ENCODE measurements around the gene DDX27.
A peak's percentile ranks its signal among the peaks of the same experiment; 100 is the strongest.
"Not testable (repeated sequence)": the region's sequence is repeated elsewhere in the genome, so short reads cannot be mapped to it uniquely, and the experiment has no call there.

Gene DDX27

DNA sequence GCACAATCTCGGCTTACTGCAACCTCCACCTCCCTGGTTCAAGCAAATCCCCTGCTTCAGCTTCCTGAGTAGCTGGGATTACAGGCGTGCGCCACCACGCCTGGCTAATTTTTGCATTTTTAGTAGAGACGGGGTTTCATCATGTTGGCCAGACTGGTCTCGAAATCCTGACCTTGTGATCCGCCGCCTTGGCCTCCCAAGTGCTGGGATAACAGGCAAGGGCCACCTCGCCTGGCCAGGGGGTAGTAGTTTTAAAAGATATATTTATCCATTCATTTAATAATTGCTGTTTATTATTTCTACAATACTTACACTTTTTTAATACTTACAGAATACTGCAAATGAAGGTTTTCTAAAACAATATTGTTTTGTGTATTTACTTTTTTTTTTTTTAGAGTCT is 15.5 kb upstream of the DDX27 start:
- DNase-seq, result no peak

DNA sequence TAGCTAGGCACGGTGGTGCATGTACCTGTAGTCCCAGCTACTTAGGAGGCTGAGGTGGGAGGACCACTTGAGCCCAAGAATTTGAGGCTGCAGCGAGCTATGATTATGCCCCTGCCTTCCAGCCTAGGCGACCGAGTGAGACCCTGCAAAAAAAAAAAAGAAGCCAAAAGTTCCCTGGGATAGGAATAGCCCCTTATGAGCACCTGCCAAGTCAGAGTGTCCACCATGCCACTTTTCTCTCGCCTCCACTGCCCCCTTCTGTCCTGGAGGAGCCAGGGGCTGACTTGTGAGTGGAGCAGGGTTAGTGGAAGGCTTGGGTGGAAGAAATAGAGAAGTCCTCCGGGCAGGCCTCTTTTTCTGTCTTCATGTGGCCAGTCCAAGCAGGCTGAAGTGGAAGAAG is 12.1 kb upstream of the DDX27 start:
- DNase-seq, result no peak

DNA sequence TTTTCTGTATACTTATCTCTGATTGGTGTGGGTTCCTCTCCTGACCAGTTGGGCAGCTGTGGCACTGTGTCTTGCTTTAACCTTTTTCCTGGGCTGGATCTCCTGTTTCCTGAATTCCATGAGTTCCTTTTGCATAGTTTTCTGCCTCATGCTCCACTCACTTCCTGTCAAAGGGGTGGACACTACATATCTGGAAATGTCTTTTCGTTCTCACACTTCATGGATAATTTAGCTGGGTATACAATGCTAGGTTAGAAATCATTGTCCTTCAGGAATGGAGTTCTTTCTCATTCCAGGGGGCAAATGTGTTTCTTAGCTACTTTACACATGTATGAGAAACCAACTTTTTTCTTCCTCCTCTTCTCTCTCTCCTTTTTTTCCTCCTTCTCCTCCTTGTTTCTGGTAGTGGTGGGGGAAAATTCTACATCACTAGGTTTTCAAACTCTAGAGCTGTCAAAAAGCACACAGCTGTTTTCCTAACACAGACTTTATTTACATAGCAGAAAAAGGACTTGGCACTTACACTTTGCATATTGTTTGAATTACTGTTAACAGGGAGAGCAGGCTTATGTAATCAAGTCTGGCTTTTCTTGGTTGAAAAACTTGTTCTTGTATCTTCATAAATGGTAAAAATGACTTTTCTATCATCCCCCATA is 9.0 kb upstream of the DDX27 start:
- DNase-seq, result no peak

DNA sequence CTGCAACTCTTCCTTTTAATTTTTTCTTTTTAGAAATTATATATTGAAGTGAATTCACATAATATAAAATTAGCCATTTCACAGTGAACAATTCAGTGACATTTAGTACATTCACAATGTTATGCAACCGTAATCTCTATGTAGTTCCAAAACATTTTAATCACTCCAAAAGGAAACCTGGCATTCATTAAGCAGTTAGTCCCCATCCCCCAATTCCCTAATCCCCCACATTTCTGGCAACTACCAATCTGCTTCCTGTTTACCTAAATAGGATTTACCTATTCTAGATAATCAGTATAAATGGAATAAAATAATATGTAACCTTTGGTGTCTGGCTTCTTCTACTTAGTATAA is 8.5 kb upstream of the DDX27 start:
- DNase-seq, result no peak

DNA sequence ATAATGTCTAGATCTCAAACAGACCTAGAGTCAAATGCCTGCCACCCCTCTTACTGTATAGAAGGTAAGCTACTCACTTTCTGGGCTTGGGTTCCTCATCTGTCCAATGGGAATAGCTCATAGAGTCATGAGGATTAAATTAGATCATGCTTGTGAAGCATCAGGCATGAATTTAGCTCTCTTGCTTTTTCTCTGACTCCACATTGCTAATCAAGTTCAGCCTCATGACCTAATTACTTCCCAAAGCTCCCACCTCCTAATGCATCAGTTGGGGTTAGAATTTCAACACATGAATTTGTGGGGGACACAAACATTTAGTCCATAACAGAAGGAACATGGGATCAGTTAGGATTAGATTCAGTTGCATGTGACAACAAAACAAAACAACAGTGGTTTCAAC is 4.6 kb upstream of the DDX27 start:
- no peak for DNase-seq

DNA sequence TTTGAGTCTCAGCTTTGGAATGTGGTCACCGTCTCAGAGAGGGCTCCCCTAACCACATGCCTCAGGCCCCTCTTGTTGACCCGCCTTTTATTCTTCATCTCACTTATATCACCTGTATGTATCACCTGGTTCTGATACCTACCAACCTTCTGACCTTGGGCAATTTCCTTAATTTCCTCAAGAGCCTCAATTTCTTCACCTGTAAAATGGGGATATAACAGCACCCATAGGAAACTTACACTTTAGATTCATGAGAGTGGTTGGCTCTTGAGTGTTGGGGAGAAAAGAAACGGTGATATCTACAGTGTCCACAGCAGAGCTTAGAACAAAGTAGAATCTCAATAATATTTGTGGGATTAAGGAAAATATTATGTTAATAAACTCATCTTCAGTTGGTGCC is 4.0 kb upstream of the DDX27 start:
- DNase-seq, result no peak

DNA sequence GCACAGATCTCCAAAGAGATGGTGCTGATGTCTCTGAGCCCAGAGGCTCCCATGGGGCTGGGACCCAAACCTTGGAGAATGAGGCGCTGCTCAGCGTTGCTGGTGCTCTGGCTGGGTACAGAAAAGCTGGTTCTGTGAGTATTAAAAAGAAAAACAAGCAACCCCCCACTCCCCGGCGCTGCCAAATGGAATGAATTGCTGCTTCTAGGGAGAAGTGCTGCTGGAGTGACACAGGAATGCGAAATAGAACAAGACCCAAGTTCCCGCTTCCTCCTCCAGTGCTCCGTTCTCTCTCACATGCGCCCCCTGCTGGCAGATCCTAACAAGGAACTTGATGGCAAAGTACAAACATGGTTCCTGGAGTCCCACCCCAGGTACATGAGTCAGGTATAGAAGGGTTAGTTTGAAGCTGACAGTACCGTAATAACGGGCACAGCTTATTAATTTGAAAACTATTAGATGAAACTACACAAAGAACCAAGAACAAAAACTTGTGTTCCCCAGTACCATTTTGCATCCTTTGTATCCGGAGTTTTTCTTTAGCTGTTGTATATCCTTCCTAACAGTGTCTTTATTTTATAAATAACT is 2.1 kb upstream of the DDX27 start:
- peak; percentile 75 for DNase-seq

DNA sequence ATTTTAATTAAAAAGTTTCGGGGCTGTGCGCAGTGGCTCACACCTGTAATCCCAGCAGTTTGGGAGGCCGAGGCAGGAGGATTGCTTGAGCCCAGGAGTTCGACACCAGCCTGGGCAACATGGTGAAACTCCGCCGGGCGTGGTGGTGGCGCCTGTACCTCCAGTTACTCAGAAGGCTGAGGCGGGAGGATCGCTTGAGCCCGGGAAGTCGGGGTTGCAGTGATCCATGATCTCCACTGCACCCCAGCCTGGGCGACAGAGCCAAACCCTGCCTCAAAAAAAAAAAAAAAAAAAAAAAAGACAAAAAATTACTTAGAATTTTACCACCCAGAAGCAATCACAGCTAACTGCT is 501 bp upstream of the DDX27 start:
- not testable (repeated sequence) for DNase-seq

DNA sequence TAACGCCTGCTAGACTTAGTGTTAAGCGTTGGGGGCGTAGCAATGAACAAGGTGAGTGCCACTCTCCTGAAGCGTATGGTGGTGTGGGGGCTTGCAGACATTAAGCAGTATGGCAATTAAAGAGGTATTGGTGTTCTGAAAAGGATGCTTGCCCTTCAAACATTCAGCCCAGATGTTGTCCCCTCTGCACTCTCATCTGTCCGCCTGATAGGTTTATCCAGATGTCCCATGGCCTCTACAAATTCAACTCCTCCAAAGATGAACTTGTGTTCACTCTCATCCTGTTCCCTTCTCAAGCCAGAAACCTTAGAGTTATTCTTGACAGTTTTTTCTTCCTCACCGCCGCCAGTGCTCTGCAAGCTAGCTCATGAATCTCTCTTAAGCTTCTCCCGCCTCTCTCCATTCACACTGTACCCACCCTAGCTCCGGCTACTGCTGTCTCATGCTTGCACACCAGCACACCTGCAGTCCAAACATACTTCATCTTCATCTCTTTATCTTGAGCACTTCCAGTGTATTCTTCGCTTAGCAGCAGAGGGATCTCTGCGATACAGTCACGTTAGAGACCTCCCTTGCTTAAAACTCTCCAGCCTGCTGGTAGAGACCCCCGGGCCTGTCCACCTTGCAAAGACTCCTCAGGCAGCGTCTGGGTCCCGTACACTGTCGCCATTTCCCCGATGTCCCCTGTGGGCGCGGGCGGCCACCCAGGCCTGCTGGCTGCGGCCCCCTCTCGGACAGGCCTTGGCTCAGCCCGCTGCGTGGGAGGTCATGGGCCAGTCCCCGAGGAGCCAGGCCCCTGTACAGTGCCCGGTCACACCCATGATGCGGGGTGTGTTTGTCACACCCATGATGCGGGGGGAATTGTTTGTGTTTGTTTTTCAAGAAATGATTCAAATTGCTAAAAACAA is 962 bp downstream of the DDX27 start:
- no peak for DNase-seq

DNA sequence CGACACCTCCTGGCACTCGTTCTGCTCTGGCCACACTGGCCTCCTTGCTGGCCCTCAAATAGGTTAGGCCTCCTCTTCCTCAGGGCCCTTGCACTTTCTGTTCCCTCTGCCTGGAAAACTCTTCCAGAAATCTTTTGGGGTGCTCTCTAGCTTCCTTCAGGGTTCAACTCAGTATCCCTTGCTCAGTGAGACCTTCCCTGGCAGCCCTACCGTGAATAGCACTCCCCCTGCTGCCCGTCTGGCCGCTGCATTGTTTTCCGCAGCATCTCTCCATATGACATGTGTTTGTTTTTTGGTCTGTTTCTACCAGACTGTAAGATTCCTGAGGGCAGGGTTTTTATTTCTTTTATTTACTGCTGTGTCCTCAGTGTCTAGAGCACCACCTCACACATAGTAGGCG is 6.7 kb downstream of the DDX27 start:
- no peak for DNase-seq

DNA sequence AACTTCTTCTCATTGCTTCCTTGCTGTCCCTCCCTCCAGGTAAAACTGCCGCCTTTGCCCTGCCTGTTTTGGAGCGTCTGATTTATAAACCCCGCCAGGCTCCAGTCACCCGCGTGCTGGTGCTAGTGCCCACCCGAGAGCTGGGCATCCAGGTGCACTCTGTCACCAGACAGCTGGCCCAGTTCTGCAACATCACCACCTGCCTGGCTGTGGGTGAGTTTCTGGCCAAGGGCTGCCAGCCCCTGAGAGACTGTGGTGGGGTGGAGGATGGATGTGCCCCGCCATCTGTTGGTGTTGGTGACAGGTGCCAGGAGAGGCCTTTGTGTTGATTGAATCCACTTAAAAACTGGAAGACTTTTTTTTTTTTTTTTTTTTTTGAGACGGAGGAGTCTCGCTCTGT is 9.5 kb downstream of the DDX27 start:
- peak; percentile 38 for DNase-seq

DNA sequence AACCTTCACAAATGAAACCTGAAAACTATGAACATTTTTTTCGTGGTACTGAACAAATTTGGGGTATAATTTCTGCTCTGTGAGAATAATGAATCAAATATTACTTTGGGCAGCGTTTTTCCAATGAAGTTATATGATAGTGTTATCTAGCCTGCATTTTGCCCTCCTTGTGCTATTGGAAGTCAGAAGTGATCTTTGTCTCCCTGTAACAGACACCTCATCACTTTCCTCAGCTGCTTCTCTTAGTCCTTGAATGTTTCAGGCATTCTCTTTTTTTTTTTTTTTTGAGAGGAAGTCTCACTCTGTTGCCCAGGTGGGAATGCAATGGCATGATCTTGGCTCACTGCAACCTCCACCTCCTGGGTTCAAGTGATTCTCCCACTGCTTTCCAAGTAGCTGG is 10.2 kb downstream of the DDX27 start:
- no peak for DNase-seq

DNA sequence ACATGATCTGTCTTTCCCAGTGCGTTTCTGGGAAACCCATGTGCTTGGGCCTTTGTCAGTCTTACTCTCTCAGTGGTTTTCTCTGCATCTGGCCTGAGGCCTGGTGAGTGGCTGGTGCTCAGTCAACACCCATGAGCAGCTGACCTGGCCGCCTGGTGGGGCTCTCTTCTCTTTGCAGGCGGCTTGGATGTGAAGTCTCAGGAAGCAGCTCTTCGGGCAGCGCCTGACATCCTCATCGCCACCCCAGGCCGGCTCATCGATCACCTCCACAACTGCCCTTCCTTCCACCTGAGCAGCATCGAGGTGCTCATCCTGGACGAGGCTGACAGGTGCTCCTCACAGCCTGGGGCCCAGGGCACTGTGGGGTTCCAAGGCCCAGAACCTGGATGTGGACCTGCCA is 10.8 kb downstream of the DDX27 start:
- DNase-seq, result peak; percentile 92

DNA sequence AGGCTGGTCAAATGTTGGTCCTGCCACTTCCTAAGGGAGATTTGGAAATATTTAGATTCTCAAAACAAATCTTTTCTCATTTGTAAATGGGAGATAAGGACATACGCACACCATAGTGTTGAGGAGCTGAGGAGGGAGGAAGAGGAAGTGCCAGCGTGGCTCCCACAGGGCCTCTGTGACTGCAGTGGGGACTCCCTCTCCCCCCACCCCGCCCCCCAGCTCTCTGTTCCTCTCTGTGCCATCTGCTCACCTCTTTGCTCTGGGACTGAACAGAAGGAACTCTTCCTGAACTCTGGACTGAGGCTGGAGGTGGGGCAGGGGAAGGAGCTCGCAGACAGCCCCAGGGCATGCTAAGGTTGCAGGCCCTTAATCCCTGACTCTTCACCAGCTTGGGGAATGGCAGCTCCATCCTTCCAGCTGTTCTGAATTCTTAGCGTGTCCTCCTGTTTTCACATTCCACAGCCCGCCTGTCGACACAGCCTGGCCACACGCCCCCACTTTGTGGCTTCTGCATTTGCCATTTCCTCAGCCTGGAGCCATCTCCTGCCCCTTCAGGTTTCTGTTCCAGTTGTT is 11.4 kb downstream of the DDX27 start:
- no peak for DNase-seq

DNA sequence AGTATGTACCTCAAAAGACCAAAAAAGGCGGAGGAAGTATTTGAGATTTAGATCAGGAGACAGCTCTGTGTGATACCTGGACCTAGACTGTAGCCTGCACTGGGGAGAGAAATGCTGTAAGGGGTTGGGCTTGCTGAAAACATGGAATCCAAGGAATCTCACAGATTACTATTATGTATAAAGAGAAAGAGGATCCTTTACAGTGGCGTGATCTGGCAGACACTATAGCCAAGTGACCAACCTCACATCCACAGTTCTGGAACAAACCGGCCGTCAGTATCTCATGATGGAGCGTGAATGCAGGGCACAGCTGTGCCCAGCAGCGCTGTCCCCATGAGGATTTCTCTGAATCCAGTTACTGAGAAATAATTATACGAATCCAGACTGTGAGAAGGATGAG is 12.3 kb downstream of the DDX27 start:
- no peak for DNase-seq

DNA sequence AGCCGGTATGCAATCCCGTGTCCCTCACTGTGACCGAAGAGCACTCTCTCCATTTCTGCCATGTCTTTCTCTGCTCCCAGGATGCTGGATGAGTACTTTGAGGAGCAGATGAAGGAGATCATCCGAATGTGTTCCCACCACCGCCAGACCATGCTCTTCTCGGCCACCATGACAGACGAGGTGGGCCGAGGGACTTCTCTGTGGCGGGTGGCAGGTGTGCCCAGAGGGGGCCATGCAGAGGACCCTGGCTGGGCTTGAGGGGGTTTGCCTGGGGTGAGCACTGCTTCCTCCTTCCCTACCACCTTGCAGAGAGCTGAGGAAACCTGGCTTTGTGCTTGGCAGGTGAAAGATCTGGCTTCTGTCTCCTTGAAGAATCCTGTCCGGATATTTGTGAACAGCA is 14.0 kb downstream of the DDX27 start:
- DNase-seq, result no peak

DNA sequence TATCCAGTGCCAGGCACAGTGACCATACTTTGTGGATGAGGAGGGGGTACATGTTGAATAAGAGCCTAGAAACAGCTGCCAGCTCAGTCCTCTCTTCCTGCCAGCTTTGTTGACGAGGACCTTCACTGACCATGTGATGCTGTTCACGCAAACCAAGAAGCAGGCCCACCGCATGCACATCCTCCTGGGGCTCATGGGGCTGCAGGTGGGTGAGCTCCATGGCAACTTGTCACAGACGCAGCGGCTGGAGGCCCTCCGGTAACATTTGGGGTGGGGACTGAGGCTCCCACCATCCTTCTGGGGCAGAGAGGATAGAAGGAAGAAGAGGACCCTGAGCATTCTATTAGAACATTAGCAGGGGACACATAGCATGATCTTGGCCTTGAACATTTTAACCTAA is 15.6 kb downstream of the DDX27 start:
- no peak for DNase-seq

DNA sequence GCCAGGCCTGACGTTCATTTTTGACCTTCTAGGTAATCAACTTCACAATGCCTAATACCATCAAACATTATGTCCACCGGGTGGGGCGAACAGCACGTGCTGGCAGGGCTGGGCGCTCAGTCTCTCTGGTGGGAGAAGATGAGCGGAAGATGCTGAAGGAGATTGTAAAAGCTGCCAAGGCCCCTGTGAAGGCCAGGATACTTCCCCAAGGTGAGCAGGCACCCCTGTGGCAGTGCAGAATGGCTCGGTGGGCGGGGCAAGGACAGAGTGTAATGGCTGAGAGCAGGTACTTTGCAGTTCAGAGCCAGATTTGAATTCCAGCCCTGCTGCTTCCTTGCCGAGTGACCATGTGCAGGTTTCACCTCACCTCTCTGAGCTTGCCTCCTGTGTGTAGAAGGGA is 17.1 kb downstream of the DDX27 start:
- DNase-seq, result no peak

DNA sequence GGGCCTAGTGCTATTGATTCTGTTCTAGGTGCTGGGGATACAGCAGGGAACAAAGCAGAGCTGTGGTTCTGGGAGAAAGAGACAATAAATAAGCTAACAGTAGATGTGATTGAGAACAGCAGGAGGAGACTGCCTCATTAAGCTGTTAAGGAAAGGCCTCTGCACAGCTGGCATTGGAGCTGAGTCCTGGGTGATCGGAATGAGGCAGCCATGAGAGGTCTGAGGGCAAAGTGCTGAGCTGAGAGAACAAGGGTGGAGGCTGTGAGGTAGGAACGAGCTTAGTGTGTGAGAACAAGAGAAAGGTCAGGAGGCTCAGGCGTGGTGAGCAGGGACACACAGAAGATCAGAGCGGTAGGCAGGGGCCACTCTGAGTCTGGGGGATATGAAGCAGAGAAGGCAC is 18.3 kb downstream of the DDX27 start:
- DNase-seq, result no peak

DNA sequence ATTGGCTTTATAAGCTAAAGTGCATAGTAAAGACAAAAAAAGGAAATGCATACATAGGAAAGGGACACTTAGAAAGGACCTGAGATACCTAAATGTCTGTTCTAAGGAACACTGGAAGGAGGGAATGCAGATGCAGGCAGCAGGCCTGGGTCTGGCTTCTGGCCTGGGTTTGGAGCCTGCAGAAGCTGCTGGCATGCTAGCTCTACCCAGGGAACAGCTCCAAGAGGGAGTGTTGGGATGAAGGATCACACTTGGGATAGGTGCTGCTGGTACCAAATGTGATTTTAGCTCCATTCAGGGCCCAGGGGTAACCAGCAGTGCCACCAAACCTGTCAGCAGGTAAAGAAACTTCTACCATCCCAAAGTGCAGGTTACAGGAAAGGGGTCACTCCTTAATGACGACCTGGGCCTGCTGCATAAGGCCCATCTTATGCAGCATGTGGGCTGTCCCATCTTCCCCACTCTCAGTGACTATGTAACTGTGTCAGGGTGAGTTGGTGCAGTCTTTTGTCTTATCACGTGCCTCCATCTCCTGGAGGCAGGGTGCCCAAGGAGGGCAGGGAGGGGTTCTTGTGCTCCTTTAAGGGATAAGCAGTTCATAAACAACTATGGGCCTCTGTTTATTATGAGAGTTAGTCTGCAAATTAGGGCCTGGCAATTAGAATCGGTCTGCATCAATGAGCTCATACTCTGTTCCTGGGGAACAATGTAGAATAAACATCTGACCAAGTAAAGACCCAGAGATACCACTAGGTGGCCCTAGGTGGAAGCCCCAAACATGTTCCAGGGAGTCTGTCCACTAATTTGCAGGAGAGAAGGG is 26.9 kb downstream of the DDX27 start:
- no peak for DNase-seq

DNA sequence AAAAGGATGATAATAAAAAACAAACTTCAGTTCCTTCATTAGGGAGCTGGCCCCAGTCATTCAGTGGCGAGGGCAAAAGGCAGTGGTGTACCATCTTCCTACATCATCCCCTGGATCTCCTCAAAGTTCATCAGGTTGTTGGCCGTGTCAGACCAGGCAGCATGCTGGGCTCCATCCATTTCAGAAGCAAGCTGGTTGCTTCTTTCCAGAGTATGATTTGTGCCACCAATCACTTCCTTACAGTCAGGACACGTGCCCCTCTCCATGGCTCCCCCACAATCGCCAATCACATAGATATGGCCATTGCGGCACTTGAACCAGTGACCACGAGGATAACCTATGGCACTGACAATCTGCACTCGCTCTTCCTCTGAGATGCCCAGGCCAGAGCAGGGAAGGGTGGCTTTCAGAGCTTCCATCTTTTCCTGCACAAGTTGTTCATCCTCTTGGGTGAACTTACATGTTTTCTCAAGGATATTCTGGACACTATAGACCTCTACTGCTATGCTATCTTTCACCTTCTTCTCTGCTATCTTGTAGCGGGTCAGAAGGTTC is 28.0 kb downstream of the DDX27 start:
- no peak for DNase-seq

DNA sequence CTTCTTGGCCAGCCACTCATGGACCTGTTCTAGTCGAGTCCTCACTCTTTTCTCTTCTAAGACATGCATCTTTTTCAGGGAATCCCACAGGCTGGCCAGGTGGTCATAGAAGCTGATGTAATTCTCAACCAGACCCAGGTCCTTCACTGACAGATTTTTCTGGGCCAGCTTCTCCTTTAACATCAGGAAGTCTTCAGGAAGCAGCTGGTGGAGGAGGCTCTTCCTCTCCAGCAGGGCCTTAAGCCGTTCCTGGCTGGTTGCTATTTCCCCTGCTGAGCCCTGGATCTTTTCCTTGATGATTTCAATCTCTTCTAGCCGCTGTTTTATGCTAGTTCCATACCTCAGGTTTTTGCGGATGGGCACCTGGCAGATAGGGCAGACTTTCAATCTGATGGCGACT is 28.6 kb downstream of the DDX27 start:
- DNase-seq, result no peak

DNA sequence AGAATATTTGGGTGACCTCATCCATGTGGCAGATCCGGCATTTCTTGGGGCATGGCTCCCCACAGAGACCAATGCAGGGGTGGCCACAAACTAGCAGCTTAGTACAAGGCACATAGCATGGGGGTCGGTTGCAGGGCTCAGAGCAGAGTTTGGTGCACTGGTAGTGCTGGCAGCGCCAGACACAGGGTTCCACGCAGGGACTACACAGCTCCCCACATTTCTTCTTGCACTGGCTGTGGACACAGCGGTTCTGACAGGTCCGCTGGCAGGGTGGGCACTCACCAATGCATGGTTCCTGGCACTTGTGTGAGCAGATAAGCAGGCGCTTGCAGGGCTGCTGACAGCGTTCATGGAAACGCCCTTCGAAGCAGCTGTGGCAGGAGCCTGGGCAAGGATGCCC is 29.1 kb downstream of the DDX27 start:
- DNase-seq, result no peak

Measured in NCI-H510A (cell line).